ENCODE data around the gene SEL1L.

- no peak for TF ChIP-seq CTCF (IDR thresholded peaks at IDR 0.05)
- TF ChIP-seq EZH2 (IDR thresholded peaks at IDR 0.05): no peak
- TF ChIP-seq EZH2phosphoT487 (IDR thresholded peaks at IDR 0.05): no peak
Measured at GRCh38 chr14:81437244-81437643, 96.4 kb downstream of the SEL1L start.

All from neural progenitor cell (in vitro differentiated cells).